ENCODE measurements around the gene OR52I2.

The OR52I2 gene

GRCh38 chr11:4610258-4610935 is 28.9 kb downstream of the OR52I2 start:
- no peak for DNase-seq

GRCh38 chr11:4611986-4612385 is 30.4 kb downstream of the OR52I2 start:
- DNase-seq, result no peak

- DNase-seq, result no peak
Observed at GRCh38 chr11:4615856-4616444, 34.4 kb downstream of the OR52I2 start.

GRCh38 chr11:4619514-4619913 is 38.0 kb downstream of the OR52I2 start:
- no peak for DNase-seq

GRCh38 chr11:4626207-4627099 is 44.9 kb downstream of the OR52I2 start:
- peak; percentile 84 for DNase-seq

- DNase-seq, result no peak
Observed at GRCh38 chr11:4636136-4636535, 54.6 kb downstream of the OR52I2 start.

GRCh38 chr11:4636962-4637661 is 55.6 kb downstream of the OR52I2 start, which contains the start of gene OR51D1:
Gene OR51D1, plus strand, starts transcription at chr11:4637477. Its CDS starts 2,314 bp downstream, at chr11:4639791.
- peak; percentile 70 for DNase-seq

GRCh38 chr11:4637662-4638047 is 56.1 kb downstream of the OR52I2 start:
- DNase-seq, result no peak

GRCh38 chr11:4639931-4640330 is 58.4 kb downstream of the OR52I2 start:
- no peak for DNase-seq

- DNase-seq, result no peak
Observed at GRCh38 chr11:4641501-4641900, 60.0 kb downstream of the OR52I2 start.

- DNase-seq, result no peak
Observed at GRCh38 chr11:4642043-4642442, 60.5 kb downstream of the OR52I2 start.

All from hematopoietic multipotent progenitor cell treated with erythropoietin and hydrocortisone succinate and interleukin-3 and kit ligand, for 8 days (in vitro differentiated cells).